Karpas-422 (cell line): Measurements from ENCODE around the gene ITLN1. TPM values are rescaled to one million over a fixed set of nuclear protein-coding genes. Genes with fewer than 3 reads are reported as not detected.

Experiments used
- DNase-seq: peaks from one replicate; pipeline ENCODE4 v3.0.0-alpha.2; 2015
- H2AFZ ChIP-seq: fragments of 200-600 bp; sonication (generic); 2 replicates; pipeline ENCODE4 v1.6.1; 2014; ENCODE audit warnings: antibody characterized with exemption, low read length, mixed read lengths
- H3K27ac ChIP-seq: fragments of 200-600 bp; sonication (generic); 2 replicates; pipeline ENCODE4 v1.5.1; 2014; ENCODE audit warnings: mild to moderate bottlenecking, low read length, moderate library complexity
- H3K27me3 ChIP-seq: fragments of 200-600 bp; sonication (generic); 2 replicates; pipeline ENCODE4 v1.6.1; 2014; ENCODE audit warnings: low read length, mixed read lengths
- H3K36me3 ChIP-seq: fragments of 200-600 bp; sonication (generic); 2 replicates; pipeline ENCODE4 v1.6.1; 2014; ENCODE audit warnings: low read length, mixed read lengths; ENCODE audit not compliant: insufficient read depth
- H3K4me1 ChIP-seq: fragments of 200-600 bp; sonication (generic); 2 replicates; pipeline ENCODE4 v1.6.1; 2014; ENCODE audit warnings: mild to moderate bottlenecking, low read length, mixed read lengths
- H3K4me2 ChIP-seq: fragments of 200-600 bp; sonication (generic); 2 replicates; pipeline ENCODE4 v1.6.1; 2014; ENCODE audit warnings: low read length, low read depth, mild to moderate bottlenecking; ENCODE audit not compliant: poor library complexity, severe bottlenecking
- H3K4me3 ChIP-seq: fragments of 200-600 bp; sonication (generic); 2 replicates; pipeline ENCODE4 v1.5.1; 2014; ENCODE audit warnings: mild to moderate bottlenecking, antibody characterized with exemption, low read length, mixed read lengths
- H3K79me2 ChIP-seq: fragments of 200-600 bp; sonication (generic); 2 replicates; pipeline ENCODE4 v1.6.1; 2014; ENCODE audit warnings: mild to moderate bottlenecking, low read length, mixed read lengths
- H3K9ac ChIP-seq: fragments of 200-600 bp; sonication (generic); 2 replicates; pipeline ENCODE4 v1.6.0; 2014; ENCODE audit warnings: low read length
- H3K9me2 ChIP-seq: fragments of 200-600 bp; sonication (generic), shearing (Covaris generic); replicated peaks from 2 replicates; pipeline ENCODE4 v1.6.0; 2014; ENCODE audit warnings: mild to moderate bottlenecking, low read length, moderate library complexity; ENCODE audit not compliant: insufficient read depth
- H3K9me3 ChIP-seq: fragments of 300-700, 200-600 bp; sonication (generic); 2 replicates; pipeline ENCODE4 v1.6.1; 2014; ENCODE audit warnings: low read length, mixed read lengths
- H4K20me1 ChIP-seq: fragments of 200-600 bp; sonication (generic); 2 replicates; pipeline ENCODE4 v1.6.1; 2014; ENCODE audit warnings: mild to moderate bottlenecking, antibody characterized with exemption, low read length, low read depth; ENCODE audit not compliant: insufficient read depth
- total RNA-seq: library from RNA; depleted of rRNA; stranded (reverse); fragments of >200 nt; shearing (Covaris generic); gene quantifications from 2 replicates; pipeline ENCODE4 v1.2.3, GENCODE V29; 2014; ENCODE audit warnings: low replicate concordance

Gene ITLN1
- total RNA-seq, 1 experiment from 2014 or later, result not detected

DNA sequence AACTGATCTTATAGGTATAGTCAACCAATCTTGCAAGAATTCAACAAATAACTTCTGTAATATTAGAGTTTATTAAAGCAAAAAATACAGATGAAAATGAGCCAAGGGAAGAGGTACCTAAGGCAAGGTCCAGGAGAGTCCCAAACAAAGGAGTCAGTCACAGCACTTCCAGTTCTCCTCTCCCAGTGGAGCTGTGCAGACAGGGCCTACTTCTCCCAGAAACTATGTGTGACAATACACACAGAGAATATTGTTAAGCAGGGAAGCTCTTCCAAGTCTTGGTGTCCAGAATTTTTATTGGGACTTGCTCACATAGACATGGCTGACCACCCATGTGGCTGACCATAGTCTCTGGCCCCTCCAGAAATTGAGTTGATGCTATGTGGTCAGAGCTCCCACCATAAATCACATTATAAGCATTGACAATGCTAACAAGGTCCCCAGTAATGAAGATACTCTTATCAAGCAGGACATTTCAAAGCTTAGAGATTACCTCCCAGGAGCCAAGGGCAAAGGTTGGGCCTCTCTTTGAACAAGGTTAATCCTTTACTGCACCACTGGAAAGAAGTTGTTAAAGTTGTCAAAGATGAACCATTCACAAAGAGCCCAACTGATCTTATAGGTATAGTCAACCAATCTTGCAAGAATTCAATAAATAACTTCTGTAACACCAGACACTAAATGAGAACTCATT lies 18.8 kb downstream of the ITLN1 start:
- Histone ChIP-seq H3K9ac (no peak overlapping the region), H3K9me3 (no peaks in the 10 kb centered on the region), H3K9me2 (no peaks in the 10 kb centered on the region), H3K79me2 (no peaks in the 10 kb centered on the region), H3K4me1 (no peaks in the 10 kb centered on the region), H3K4me2 (no peak overlapping the region), H3K27ac (no peak overlapping the region), H3K4me3 (no peak overlapping the region), H2AFZ (no peak overlapping the region), H4K20me1 (no peaks in the 10 kb centered on the region), H3K27me3 (no peaks in the 10 kb centered on the region), H3K36me3 (no peaks in the 10 kb centered on the region)
- DNase-seq, result no peak

DNA sequence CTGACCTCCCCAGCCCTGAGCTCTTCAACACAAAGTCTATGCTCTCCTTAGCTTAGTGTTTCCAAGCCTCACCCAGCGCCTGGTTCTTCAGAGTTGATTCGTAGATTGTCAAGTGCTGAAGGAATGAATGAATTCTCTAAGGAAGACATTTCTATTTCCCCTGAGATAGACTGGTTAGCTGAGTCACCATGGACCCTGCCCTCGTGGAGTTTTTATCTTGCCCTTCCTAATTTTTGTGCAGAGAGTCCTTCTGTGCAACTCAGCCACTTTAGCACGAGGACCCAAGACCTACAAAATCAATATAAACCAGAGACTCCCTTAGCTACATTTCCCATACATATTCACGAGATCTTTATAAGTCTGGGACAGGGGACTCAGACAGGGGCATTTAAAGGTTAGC lies 19.6 kb downstream of the ITLN1 start:
- H4K20me1 ChIP-seq, result no peaks in the 10 kb centered on the region
- DNase-seq, result no peak
- H3K9me3 ChIP-seq, result no peaks in the 10 kb centered on the region
- no peak overlapping the region for H3K27ac ChIP-seq
- no peaks in the 10 kb centered on the region for H3K36me3 ChIP-seq
- no peaks in the 10 kb centered on the region for H3K79me2 ChIP-seq
- H3K4me1 ChIP-seq, result no peaks in the 10 kb centered on the region
- no peak overlapping the region for H3K4me3 ChIP-seq
- H3K27me3 ChIP-seq, result no peaks in the 10 kb centered on the region
- no peak overlapping the region for H3K4me2 ChIP-seq
- no peak overlapping the region for H2AFZ ChIP-seq
- no peak overlapping the region for H3K9ac ChIP-seq
- no peaks in the 10 kb centered on the region for H3K9me2 ChIP-seq

DNA sequence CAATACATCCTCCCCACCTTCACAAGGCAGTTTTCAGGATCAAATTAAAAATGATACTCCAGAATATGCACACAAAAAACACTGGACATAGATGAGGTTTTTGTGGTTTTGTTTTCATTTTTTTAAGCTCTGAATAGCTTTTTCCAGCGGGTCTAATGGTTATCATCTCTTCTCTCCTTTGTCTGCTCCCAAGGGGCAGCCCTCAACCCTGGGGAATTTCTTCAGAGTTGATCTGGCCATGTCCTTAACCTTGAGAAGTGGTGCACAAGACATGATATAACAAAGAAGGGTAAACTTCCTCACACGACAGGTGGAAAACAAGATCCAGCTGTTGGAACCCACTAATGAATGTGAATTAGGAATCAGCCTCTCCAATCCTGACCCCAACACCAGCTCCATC lies 20.8 kb downstream of the ITLN1 start:
- H3K9ac ChIP-seq, result no peak overlapping the region
- H3K79me2 ChIP-seq, result no peaks in the 10 kb centered on the region
- H3K36me3 ChIP-seq, result no peaks in the 10 kb centered on the region
- H3K4me2 ChIP-seq, result no peak overlapping the region
- no peak overlapping the region for H3K4me3 ChIP-seq
- no peaks in the 10 kb centered on the region for H3K9me3 ChIP-seq
- H4K20me1 ChIP-seq, result no peaks in the 10 kb centered on the region
- H3K4me1 ChIP-seq, result no peaks in the 10 kb centered on the region
- no peak for DNase-seq
- H3K27me3 ChIP-seq, result no peaks in the 10 kb centered on the region
- H2AFZ ChIP-seq, result no peak overlapping the region
- H3K9me2 ChIP-seq, result no peaks in the 10 kb centered on the region
- no peak overlapping the region for H3K27ac ChIP-seq

DNA sequence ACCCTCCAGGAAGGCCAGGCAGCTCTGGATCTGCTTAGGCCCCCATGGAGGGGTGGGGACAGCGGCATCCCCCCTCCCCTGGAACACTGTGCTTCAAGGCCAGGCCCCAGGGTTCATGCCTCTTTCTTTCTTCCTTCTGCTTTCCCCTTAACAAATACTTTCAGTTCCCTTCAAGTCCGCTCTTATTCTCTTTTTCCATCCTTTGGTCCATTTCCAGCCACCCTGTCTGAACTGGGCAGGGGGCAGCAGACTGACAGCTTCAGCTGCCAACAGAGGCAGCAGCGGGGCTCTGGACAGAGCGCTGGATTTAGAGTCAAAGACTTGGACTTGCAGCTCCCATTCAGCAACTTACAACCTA lies 21.2 kb downstream of the ITLN1 start:
- Histone ChIP-seq H4K20me1 (no peaks in the 10 kb centered on the region), H3K9ac (no peak overlapping the region), H3K9me2 (no peaks in the 10 kb centered on the region), H3K79me2 (no peaks in the 10 kb centered on the region), H3K27ac (no peak overlapping the region), H2AFZ (no peak overlapping the region), H3K4me1 (no peaks in the 10 kb centered on the region), H3K4me3 (no peak overlapping the region), H3K4me2 (no peak overlapping the region), H3K27me3 (no peaks in the 10 kb centered on the region), H3K36me3 (no peaks in the 10 kb centered on the region), H3K9me3 (no peaks in the 10 kb centered on the region)
- no peak for DNase-seq

DNA sequence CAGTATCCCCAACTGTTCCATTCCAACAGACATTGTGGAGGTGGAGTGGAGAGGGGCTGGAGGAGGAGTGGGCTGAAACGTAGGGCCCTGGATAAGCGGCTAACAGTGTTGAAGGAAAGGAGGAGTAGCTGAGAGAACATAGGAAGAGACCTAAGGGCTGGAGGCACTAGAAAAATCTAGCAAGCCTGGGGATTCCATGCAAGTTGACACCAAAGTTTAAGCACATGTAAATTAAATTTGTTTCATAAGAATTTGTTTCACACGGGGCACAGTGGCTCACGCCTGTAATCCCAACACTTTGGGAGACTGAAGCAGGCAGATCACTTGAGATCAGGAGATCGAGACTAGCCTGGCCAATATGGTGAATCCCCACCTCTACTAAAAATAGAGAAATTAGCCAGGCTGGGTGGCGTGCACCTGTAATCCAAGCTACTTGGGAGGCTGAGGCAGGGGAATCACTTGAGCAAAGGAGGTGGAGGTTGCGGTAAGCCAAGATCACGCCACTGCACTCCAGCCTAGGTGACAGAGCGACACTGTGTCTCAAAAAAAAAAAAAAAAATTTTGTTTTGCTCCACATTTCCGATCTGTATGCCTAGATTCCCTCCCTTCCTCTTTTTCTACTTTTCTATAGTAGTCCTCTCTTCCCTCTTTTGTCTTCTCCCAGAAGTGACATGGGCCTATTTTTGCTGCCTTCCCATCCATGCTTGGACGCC lies 21.8 kb downstream of the ITLN1 start:
- Histone ChIP-seq H3K4me1 (no peaks in the 10 kb centered on the region), H3K9me3 (no peaks in the 10 kb centered on the region), H3K27ac (no peak overlapping the region), H3K79me2 (no peaks in the 10 kb centered on the region), H3K9me2 (no peaks in the 10 kb centered on the region), H3K36me3 (no peaks in the 10 kb centered on the region), H3K4me2 (no peak overlapping the region), H2AFZ (no peak overlapping the region), H3K27me3 (no peaks in the 10 kb centered on the region), H4K20me1 (no peaks in the 10 kb centered on the region), H3K4me3 (no peak overlapping the region), H3K9ac (no peak overlapping the region)
- no peak for DNase-seq

DNA sequence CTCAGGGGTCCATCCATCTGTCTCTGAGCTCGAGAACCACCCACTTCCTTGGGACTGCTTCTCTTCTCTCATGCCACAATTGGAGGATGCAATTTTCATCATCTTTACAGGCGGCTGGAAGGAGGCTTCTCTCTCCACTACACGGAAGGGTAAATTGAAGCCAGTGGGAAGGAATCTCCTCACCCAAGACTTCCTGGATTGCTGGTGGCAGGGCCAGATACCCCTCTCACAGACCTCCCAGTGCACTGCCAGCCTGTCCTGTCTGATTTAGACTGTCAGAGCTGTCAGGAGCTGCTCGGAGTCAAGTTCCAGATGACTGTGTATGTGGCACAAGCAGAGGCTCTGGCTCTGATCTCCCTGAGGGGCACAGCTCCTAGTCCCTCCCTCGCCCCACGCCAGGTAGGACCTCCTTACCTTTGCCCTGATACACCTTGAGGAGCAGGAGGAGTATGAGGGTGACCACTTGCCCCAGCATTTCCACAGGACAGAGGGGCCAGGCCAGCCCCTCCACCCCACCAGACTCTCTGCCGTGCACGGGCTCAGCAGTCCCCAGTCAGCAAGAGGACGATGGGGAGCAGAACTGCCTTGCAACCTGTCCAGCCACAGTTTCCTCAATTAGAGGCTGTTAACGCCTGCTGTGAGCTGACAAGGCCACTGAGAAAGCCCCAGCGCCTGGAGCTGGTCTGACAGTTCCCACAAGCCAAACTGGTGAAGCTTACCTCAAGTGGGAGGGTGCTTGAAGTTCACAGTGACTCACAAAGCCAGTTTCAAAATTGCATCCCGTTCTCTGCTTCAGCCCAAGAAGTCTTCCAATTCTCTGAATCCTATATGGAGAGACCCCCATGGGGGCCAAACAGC lies 22.5 kb downstream of the ITLN1 start, which contains the start of gene CD244:
Gene CD244 (minus strand): TSS at position 685 of the 858 bp plus-strand sequence. CDS start 210 bp downstream, at position 475.
- Histone ChIP-seq H2AFZ (no peak within 1 kb of the TSS), H3K36me3 (no peaks in the 10 kb centered on the region), H4K20me1 (no peaks in the 10 kb centered on the region), H3K9me3 (no peaks in the 10 kb centered on the region), H3K27me3 (no peaks in the 10 kb centered on the region), H3K4me2 (no peak within 1 kb of the TSS), H3K4me3 (no peak within 1 kb of the TSS), H3K27ac (no peak within 1 kb of the TSS), H3K79me2 (no peaks in the 10 kb centered on the region), H3K4me1 (no peaks in the 10 kb centered on the region), H3K9me2 (no peaks in the 10 kb centered on the region), H3K9ac (no peak within 1 kb of the TSS)
- DNase-seq, result no peak

DNA sequence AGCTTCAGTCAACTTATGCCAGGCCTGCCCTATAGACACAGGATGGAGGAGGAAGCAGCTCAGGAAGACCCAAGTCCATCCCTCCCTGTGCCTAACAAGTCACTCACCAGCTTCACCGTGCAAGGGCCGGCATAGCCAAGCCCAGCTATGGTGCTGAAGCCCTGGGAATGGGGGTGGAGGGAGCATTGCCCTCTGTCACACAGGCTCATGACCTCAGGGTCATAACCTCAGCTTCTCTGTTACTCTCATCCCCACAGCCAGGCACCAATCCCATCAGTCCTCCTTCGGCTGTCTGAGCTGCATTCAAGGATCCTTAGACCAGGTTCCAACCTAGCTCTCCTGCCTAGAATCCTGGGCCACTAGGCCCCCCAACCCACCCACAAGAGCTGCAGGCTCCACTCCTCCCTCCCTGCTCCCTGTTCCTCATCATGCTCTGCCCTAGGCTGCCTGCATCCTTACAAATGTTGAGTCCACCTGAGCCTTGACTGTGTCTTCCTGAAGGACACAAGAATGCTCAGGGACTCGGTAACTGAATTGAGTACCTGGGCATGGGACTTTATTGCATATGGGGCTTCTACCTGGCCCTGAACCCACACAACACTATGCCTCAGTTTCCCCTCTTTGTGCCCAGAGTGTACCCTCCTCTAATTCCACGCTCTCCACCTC lies 24.0 kb downstream of the ITLN1 start:
- H3K9ac ChIP-seq, result no peak overlapping the region
- no peaks in the 10 kb centered on the region for H3K79me2 ChIP-seq
- no peak overlapping the region for H3K4me2 ChIP-seq
- no peaks in the 10 kb centered on the region for H3K9me2 ChIP-seq
- H3K27me3 ChIP-seq, result no peaks in the 10 kb centered on the region
- DNase-seq, result no peak
- H3K4me1 ChIP-seq, result no peaks in the 10 kb centered on the region
- no peak overlapping the region for H3K4me3 ChIP-seq
- H3K9me3 ChIP-seq, result no peaks in the 10 kb centered on the region
- H3K36me3 ChIP-seq, result no peaks in the 10 kb centered on the region
- H2AFZ ChIP-seq, result no peak overlapping the region
- no peak overlapping the region for H3K27ac ChIP-seq
- no peaks in the 10 kb centered on the region for H4K20me1 ChIP-seq

DNA sequence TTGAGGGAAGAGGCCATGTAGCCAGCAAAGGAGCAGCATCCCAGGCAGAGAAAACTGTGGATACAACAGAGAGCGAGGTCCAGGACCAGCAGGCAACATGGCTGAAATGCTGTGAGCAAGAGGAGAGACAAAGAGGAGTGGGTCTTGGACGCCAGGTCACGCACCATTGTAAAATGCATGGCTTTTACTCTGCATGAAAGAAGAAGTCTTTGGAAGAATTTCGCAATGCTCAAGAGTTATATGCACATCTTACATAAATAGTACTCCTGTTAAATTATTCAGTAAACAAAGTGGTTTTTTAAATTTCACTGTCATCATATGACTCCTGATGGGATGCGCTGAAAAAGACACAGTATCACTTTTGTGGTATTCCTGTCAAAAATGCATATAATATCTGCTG lies 25.8 kb downstream of the ITLN1 start:
- H3K79me2 ChIP-seq, result no peaks in the 10 kb centered on the region
- H3K4me2 ChIP-seq, result no peak overlapping the region
- no peaks in the 10 kb centered on the region for H3K4me1 ChIP-seq
- no peaks in the 10 kb centered on the region for H4K20me1 ChIP-seq
- DNase-seq, result no peak
- H3K4me3 ChIP-seq, result no peak overlapping the region
- H3K9ac ChIP-seq, result no peak overlapping the region
- H3K27me3 ChIP-seq, result no peaks in the 10 kb centered on the region
- no peaks in the 10 kb centered on the region for H3K36me3 ChIP-seq
- no peak overlapping the region for H3K27ac ChIP-seq
- no peaks in the 10 kb centered on the region for H3K9me2 ChIP-seq
- no peak overlapping the region for H2AFZ ChIP-seq
- H3K9me3 ChIP-seq, result no peaks in the 10 kb centered on the region
